OCI-M2 (cell line): Measurements from ENCODE around the gene UBE3C.

Source experiments
- DNase-seq: peaks from one replicate; lab custom pipeline; 2025; ENCODE audit not compliant: unreplicated experiment; lab: John Stamatoyannopoulos, UW

The UBE3C gene

GRCh38 chr7:157291404-157292080 lies 152.8 kb downstream of the UBE3C start:
- no peak for DNase-seq

DNA sequence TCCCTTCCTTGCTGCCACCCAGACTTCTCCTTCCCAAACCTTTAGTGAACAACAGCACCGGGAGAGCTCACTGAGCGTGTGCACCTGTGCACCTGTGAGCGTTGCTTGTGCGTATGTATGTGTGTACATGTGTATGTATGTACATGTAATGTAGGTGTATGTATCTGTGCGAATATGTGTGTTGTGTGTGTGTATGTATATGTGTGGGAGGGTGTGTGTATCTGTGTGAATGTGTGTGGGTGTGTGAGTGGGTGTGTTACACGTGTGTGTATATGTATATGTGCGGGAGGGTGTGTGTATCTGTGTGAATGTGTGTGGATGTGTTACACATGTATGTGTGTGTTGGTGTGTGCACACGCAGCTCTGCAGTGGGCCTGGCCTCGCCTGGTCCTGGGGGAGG lies 153.5 kb downstream of the UBE3C start:
- DNase-seq: no peak

DNA sequence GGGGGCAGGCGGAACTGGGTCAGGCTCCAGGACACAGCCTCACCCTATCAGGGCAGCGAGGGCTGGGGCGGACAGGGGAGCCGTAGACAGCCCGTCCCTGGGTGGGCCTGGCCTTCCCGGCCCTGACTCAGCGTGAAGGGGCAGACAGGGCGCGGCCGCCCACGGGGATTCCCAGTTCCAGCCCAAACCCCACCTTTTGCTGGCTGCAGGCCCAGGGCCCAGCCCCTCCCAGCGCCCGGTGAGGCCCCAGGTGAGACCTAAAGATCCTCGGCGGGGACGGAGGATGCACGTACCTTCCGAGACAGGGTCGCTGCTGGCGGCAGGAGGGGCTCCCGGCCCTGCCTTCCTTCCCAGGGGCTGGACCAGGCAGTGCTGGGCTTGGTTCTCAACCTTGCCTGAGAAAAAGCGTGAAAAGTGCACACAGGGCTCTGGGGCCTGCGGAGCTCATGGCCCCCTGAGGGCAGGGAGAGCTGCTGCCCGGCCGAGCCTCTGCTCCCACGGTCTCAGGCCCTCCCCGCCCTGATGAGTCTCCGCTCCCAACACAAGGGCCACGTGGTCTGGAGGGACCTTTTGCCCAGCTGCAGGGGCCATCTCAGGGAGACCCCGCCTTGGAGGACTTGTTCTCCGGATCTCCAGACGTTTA lies 154.2 kb downstream of the UBE3C start:
- DNase-seq: no peak

GRCh38 chr7:157293413-157293788 lies 154.7 kb downstream of the UBE3C start:
- DNase-seq: no peak

DNA sequence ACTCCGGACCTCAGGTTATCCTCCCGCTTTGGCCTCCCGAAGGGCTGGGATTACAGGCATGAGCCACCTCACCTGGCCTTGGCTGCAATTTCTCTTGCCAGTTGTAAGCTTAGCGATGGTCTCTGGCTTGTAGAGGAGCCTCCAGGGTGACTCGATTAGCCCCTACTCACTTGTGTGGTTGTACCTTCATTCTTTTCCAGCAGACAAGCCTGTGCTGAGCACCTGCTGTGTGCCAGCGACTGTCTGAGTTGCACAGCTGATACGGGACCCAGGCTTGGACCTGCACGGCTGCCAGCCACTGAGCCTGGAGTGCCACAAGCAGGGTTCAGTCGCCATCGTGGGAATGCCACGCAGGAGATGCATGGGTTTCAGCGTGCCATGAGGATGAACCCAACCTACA lies 156.0 kb downstream of the UBE3C start:
- no peak for DNase-seq

- no peak for DNase-seq
These were observed 156.6 kb downstream of the UBE3C start for GRCh38 chr7:157295338-157295737.

DNA sequence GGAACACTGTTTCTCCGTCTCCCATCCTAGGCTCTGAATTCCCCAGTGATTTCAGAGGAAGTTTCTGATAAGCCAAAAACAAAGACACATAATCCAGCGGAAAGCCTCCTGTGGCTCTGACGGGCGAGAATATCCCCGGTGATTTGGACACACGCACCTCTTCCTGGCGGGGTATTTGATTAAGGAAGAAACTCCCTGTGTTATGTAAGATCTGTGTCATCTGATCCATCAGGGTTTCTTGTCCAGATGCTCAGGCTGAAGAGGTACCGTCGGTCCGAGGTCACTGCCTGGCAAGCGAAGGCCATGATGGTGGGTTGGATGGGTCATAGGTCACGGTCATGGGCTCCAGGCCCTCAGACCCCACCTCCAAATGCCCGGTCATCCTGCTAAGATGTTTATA lies 158.5 kb downstream of the UBE3C start:
- no peak for DNase-seq

- DNase-seq: no peak
These were observed 160.5 kb downstream of the UBE3C start for GRCh38 chr7:157299317-157299612.

DNA sequence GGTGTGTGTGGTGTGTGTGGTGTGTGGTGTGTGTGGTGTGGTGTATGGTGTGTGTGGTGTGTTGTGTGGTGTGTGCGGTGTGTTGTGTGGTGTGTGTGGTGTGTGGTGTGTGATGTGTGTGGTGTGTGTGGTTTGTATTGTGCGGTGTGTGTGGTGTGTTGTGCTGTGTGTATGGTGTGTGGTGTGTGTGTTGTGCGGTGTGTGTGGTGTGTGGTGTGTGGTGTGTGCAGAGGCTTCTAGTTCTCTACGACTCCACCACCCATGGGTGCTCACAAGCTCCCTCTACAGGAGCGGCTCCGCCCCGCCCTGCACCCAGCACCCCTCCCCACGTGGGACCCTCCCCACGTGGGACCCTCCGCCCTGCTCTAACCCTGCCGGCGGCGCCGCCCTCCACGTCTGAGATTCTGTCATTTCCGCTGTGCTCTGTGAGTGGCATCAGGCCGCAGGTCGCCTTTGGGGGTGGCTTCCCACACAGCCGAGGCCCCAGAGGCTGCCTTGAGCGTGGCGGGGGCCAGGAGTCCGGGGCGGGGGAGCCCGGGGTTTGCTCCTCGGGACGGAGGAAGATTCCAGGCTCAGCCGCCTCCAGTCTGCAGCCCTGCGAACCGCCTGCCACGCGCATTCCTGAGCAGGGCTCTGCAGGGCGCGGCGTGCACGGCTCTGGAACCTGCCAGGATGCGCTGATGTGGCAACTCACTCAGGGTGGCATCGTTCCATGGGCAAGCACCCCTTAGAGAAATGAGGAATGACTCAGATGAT lies 161.1 kb downstream of the UBE3C start:
- DNase-seq: no peak

GRCh38 chr7:157300369-157300825 lies 161.7 kb downstream of the UBE3C start:
- no peak for DNase-seq

DNA sequence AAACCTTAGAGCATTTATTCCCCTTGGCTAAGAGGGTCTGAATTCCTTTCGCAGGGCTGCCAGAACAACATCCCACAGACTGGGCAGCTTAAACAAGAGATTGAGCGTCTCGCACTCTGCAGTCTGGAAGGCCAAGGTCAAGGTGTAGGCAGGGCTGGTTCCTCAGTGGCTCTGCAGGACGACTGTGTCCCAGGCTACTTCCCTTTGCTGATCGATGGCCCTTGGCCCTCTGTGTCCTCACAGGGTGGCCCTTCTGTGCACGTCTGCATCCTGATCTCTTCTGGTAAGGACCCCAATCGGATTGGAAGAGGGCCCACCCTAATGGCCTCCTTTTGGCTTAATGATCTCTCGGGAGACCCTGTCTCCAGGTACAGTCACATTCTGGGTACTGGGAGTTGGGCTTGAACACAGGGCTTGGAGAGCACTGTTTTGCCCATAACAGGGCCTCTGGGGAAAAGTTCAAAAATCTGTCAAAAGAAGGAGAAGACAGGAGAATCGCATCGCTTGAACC lies 162.9 kb downstream of the UBE3C start:
- DNase-seq: no peak

DNA sequence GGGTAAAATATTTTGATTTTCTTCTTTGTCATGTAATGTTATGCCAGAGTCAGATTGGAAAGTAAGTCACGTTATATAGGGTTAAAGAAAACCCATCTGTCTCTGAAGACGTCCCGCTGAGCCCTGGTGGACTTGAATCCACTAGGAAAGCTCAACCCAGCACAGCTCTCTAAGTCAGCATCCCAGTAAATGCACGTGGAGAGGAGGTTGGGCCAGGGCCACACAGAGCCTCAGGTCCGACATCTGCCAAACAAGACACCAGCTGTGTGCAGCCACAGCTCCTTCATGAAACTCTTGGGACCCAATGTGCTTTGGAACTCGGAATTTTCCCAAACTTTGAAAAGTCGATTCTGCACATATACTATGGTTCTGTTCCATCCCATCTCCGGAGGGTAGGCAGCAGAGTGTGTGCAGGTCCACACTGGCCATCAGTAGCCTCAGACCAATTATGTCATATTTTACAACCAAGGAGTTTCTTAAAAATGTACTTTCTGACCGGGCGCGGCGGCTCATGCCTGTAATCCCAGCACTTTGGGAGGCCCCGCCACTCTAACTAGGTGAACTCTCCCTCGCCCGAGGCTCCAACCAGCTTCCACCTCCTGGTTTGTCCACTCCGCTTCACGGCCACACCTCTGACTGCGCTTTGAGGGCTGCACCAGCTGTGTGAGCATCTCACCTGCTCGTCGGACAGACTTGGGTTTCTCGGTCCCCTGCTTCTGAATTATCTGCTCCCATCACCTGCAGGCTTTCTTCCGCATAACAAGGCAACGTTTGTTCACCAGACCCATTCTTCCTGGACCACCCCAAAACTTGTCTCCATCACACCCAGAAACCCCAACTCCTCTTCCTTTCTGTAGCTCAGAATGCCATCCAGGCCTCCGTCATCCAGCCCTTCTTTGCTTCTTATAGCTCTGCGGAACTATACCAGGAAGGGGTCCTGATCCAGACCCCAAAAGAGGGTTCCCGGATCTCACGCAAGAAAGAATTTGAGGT lies 168.4 kb downstream of the UBE3C start:
- no peak for DNase-seq

- no peak for DNase-seq
These were observed 171.4 kb downstream of the UBE3C start for GRCh38 chr7:157309988-157310668.

GRCh38 chr7:157310676-157311185 lies 172.0 kb downstream of the UBE3C start:
- DNase-seq: no peak

GRCh38 chr7:157312941-157313340 lies 174.2 kb downstream of the UBE3C start:
- DNase-seq: no peak

DNA sequence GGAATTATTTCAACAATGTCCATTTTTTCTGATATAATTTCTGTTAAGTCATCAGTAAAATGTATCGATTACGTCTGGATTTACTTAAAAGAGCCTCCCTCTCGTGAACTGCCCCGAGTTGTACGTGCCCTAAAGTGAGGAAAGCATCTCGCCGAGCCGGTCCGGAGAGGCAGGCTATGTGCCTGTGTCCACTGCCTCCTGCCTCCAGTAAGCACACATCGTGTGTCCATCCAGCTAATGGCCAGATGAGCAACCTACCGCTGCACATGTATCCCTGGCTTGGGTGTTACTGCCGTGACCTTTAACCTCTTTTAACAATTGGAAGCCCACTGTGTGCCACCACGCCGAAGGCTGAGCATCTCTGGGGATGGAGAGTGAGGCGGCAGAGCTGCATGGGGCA lies 174.9 kb downstream of the UBE3C start:
- DNase-seq: no peak

- DNase-seq: no peak
These were observed 179.4 kb downstream of the UBE3C start for GRCh38 chr7:157318015-157318706.
